ENCODE results near the gene C11orf91.
"Not testable (repeated sequence)": the region's sequence is repeated elsewhere in the genome, so short reads cannot be mapped to it uniquely, and the experiment has no call there.

Gene C11orf91, protein sequence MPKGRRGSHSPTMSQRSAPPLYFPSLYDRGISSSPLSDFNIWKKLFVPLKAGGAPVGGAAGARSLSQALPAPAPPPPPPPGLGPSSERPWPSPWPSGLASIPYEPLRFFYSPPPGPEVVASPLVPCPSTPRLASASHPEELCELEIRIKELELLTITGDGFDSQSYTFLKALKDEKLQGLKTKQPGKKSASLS

GRCh38 chr11:33700502-33701271 lies at the start of gene C11orf91:
Gene C11orf91 (minus strand): TSS chr11:33700826. CDS start chr11:33700740, 86 bp downstream.
- DNase-seq (ENCODE audit: low spot score), result peak; percentile 87

DNA sequence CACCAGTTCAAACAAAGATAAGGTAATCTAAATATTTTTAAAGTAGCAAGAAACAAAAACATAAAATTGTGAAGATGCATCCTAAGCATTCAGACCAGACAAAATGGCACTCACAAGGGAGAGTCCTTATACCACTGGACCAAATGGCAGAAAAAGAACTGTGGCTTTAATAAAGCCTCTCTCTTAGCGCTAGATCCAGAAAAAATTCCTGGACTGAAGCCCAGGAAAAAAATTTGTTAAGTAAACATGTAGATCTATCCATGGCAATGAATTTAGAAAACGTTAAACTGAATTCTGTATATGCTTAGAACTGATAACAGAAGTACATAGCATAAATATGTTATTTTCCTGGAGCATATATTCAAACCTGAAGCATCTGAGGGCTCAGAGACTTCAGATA lies 47.4 kb upstream of the C11orf91 start:
- DNase-seq (ENCODE audit: low spot score), result no peak

- DNase-seq (ENCODE audit: low spot score), result no peak
Observed at GRCh38 chr11:33743291-33743690, 42.7 kb upstream of the C11orf91 start.

- DNase-seq (ENCODE audit: low spot score), result peak; percentile 52
Observed at GRCh38 chr11:33742249-33742851, 41.7 kb upstream of the C11orf91 start.

DNA sequence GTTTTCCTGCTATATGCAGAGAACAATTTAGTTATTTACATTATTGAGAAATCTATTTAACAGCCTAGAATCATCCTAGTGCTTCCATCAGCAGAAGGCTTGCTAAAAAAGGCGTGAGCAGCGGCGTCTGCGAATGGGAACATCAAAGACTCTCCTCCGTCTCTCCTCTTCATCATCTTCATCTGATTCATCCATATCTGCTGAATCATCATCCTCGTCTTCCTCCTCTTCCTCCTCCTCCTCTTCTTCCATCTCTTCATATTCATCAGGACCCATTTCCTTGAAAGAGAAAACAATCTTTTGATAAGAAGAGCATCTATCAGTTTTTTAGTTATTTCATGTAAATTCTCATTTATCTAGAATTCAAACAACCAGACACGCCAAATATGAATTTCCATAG lies 41.2 kb upstream of the C11orf91 start:
- DNase-seq (ENCODE audit: low spot score), result no peak

GRCh38 chr11:33737362-33737821 lies 36.8 kb upstream of the C11orf91 start:
- no peak for DNase-seq (ENCODE audit: low spot score)

DNA sequence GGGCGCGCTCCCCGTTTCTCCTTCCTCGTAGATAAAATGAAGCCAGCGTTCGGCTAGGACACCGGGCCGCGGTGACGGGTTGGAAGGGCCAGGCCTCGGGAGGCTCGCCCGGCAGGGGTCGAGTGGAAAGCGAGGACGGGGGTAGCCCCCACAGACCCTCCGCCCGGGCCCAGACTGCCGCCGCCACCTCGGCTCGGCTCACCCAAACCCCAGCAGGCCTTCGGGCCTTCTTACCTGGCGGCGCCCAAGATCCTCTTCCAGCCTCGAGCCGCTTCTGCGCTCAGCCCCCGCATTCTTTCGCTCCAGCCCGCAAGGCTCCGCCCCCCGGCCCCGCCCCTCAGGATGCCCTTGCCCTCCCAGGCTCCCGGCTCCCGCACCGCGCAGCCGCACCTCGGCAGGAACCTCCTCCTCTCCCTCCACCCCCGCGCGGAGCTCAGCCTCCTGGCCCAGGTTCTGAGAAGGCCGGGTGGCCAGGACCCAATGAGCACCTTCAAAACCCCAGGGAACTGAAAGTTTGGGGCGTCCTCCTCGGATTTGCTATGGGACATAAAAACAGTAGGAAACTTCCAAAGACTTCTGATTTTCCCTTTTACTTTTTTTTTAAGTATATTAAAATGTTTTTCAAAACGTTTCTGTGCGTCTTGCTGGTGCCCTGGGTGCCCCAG lies 35.7 kb upstream of the C11orf91 start, which contains the start of gene CD59:
CD59 (minus strand) TSS at position 276 of the 665 bp plus-strand sequence. CDS start 13,978 bp downstream, outside the sequence.
- peak; percentile 89 for DNase-seq (ENCODE audit: low spot score)

DNA sequence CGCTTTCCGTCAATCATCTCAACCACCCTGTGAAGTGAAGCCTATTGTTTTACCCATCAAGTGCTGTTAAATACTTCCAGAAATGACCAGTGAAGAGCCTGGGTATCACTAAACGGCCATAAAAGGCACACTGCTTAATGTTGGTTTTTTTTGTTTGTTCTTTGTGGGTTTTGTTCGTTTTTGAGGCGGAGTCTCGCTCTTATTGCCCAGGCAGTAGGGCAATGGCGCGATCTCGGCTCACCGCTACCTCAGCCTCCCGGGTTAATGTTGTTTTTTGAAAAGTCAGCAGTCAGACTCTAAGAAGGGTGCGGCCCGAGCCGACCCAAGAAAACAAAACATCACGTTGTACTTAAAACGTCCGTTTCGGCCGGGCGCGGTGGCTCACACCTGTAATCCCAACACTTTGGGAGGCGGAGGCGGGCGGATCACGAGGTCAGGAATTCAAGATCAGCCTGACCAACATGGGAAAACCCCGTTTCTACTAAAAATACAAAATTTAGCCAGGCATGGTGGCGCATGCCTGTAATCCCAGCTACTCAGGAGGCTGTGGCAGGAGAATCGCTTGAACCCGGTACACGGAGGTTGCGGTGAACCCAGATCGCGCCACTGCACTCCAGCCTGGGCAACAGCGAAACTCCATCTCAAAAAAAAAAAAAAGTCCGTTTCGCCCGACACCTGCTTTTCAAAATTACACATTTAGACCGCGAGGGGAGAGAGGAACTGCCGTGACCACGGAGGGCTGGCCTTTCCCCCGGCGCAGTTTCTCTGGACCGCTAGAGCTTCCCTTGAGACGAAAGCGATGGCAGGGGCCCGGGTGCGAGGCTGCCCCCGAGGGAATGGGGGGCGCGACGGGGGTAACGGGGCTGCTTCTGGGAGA lies 34.9 kb upstream of the C11orf91 start:
- peak; percentile 55 for DNase-seq (ENCODE audit: low spot score)

DNA sequence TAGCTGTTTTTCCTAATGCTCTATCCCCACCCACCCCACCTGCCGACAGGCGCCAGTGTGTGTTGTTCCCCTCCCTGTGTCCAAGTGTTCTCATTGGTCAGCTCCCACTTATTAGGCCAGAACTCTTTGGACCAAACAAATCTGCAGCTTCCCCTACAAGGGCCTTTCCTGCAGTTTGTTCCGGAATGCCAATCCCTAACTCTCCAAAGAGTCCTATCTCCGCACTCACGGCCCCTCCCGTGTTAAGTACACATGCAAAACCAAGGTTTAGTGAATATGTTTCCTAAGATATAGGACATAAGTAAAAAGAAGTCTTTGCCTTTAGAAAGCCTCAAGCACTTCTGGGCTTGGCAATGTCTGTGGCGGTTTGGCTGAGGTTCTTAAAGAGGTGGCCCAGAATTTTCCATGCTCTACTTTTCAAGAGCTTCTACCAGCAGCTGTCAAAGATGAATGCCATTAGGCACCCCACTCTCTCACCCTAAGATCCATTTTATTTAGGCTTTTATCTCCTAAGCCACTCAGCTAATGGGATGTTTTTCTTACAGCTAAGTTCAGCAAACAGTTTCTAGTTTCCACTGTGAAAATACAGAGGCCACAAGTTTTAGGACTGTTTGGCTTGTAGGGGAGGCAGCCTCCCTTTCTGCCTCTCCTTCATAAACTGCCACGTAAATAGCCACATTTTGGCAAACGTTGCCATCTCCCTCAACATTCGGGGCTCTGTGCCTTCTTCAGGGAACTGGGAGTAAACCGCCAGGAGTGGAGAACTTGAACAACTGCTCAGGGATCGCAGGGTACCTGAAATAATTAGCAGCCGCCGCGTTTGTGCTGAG lies 34.0 kb upstream of the C11orf91 start:
- DNase-seq (ENCODE audit: low spot score), result no peak

DNA sequence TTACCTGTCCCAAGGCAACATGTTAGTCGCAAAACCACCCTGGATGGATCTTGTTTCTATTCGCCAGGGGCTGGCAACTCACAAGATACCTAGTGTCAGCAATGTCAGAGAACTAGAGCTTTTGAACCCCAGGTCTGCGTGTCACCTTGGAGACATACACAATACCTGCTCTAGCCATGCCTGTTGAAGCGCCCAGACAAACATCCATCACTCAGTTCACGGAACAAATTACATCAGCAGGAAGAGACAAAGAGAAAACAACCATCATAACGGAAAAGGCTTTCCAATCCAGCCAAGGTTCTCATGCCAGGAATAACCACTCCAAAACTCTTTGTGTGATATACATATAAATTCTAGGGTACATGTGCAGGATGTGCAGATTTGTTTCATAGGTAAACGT lies 33.4 kb upstream of the C11orf91 start:
- DNase-seq (ENCODE audit: low spot score), result no peak

GRCh38 chr11:33731723-33732531 lies 31.3 kb upstream of the C11orf91 start:
- no peak for DNase-seq (ENCODE audit: low spot score)

DNA sequence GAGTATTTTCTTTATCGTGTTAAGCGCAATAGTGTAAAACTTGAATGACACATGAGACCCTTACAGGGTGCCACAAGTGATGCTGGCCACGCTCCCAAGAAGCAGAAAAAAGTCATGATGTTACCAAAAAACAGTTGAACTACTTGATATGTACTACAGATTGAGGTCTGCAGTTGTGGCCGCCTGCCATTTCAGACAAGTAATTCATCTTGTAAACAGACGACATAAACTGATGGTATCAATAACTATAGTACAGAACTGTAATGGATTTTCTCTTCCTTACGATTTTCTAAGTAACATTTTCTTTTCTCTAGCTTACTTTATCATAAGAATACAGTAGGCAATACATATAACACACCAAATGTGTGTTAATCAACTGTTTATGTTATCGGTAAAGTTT lies 30.1 kb upstream of the C11orf91 start:
- no peak for DNase-seq (ENCODE audit: low spot score)

- not testable (repeated sequence) for DNase-seq (ENCODE audit: low spot score)
Observed at GRCh38 chr11:33729072-33729664, 28.5 kb upstream of the C11orf91 start.

DNA sequence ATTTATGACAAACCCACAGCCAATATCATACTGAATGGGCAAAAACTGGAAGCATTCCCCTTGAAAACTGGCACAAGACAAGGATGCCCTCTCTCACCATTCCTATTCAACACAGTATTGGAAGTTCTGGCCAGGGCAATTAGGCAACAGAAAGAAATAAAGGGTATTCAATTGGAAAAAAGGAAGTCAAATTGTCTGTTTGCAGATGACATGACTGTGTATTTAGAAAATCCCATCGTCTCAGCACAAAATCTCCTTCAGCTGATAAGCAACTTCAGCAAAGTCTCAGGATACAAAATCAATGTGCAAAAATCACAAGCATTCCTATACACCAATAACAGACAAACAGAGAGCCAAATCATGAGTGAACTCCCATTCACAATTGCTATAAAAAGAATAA lies 26.9 kb upstream of the C11orf91 start:
- not testable (repeated sequence) for DNase-seq (ENCODE audit: low spot score)

GRCh38 chr11:33725496-33725895 lies 24.9 kb upstream of the C11orf91 start:
- no peak for DNase-seq (ENCODE audit: low spot score)

DNA sequence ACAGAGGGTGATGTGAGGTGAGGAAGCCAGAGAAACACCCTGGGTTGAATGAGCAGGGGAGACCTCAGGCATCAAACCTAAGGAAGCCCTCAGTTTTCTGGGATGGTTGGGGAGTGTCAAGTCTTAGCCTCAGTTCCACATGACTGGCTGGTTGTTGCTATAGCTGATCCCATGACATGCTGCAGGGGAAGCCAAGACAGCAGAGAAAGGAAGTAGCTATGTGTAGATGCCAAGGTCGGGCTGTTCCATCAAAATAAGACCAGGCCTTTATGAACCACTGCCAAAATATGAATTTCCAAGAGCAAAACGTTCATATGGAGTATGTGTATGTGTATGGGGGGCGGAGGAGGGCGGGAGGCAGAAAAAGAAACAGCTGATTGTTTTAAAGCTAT lies 24.0 kb upstream of the C11orf91 start:
- no peak for DNase-seq (ENCODE audit: low spot score)

DNA sequence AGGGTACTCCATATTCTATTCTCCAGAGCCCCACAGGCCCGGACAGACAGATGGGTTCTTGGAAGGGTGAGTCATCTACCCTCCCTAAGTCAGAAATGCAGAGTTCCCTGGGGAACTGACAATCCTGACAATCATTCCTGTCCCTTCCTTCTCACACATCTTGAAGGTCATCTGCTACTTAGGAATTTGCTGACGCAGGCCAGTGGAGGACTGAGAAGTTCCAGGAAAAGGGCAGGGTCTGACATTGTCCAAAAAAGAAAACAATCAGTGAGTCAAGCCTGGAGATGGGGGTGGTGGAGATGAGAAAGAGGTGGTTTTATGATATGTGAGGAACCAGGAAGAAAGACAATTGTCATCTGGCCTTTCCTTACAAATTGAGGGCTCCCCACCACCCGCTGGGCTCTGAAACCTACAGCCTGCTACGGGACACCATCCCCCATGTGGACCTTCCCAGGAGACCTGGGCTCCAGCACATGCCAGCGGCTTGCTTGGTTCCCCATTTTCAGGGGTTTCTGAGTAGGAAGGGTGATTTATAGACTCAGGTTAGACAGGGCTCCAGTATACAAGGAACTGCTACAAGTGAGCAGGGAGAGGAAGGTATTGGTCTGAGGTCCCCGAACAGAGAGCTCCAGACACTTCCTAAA lies 22.7 kb upstream of the C11orf91 start:
- DNase-seq (ENCODE audit: low spot score), result peak; percentile 43

DNA sequence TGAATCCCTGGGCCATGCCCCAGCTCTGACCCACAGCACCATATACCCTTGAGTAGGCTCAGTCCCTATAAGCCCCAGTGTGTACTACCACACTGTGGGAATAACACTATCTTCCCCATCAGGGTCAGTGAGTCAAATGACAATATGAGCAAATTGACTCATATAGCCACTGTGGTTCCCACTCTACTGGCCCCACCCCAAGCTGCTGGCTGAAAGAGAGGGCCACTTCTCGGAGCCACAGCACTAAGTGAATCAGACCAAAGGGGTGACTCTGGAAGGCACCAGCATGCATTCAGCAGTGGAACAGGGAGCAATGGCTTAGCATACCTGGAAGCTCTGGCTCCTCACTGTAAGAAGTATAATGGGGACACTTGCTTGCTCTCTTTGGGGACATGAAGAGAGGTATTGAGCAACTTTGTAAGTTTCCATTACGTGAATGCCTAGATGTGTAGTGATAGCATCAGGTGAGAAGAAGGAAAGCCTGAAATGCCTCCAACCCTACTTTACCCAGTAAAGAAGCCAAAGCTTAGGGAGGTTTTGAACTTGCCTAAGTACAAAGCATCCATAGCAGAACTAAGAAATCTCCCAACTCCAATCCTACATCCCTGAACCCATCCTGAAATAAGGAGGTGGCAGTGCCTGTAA lies 22.1 kb upstream of the C11orf91 start:
- peak; percentile 34 for DNase-seq (ENCODE audit: low spot score)
